ENCODE results near the gene BCL11B. TPM values are rescaled to one million over a fixed set of nuclear protein-coding genes. Genes with fewer than 3 reads are reported as not detected.
"Not testable (repeated sequence)": the region's sequence is repeated elsewhere in the genome, so short reads cannot be mapped to it uniquely, and the experiment has no call there.

Gene BCL11B
- total RNA-seq, 1 experiment from 2014 or later = not detected

DNA sequence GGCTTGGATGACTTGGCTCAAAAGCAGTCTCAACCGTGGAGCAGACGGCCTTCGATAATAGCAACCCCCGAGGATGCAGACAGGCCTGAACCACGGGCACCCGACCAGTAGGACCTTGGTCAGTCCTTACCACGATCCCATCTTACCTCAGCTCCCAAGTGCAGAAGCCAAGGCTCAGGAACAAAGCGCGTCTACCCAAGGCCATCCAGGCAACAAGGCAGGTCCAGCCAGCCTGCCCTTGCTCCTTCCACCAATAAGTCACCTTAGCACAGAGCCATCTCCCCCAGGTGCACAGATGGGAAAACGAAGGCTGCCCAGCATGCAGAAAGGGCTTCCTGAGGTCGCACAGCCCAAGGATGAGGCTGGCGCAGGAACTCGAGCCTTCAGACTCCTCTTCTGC is 77.3 kb downstream of the BCL11B start:
- DNase-seq (ENCODE audit: low spot score) = no peak
- in situ Hi-C loops (cut with HindIII; ENCODE audit: low sequenced_read_pairs) = no loop called here

DNA sequence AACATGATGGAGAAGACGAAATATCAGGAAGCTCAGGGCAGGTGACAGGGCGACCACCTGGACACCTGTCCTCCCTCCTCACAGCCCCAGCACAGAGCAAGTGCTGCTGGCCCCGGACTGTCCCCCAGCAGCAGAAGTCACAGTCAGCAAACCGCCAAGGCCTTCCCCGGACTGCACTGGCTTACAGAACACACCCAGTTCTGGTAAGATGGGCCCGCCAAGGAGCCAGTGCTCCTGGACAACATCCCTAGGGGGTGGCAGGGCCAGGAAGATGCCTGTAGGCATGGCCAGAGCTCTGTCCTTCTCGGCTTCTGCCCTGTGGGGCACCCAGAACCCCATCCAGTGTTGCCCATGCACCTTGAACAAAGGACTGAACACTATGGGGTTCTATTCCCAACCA is 77.9 kb downstream of the BCL11B start:
- in situ Hi-C loops (cut with HindIII; ENCODE audit: low sequenced_read_pairs) = no loop called here

DNA sequence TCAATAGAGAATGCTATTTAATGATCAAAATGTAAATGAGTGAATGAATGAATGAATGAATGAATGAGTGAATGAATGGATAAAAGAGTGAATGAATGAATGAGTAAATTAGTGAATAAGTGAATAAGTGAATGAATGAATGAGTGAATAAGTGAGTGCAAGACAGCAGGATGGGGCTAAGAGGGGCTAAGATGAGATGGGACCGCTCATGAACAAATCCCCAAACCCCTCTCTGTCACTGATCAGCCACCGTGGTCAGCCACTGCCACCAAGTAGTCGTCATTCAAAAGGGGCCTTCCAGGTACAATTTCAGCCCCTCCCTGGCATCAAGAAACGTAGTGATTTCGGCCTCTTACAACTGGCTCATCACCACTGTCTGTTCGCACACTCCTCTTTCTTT is 79.2 kb downstream of the BCL11B start:
- no peak for DNase-seq (ENCODE audit: low spot score)
- in situ Hi-C loops (cut with HindIII; ENCODE audit: low sequenced_read_pairs) = no loop called here

More for the DNA sequence above, 77.9 kb downstream of the BCL11B start:
- no peak for DNase-seq (ENCODE audit: low spot score)

DNA sequence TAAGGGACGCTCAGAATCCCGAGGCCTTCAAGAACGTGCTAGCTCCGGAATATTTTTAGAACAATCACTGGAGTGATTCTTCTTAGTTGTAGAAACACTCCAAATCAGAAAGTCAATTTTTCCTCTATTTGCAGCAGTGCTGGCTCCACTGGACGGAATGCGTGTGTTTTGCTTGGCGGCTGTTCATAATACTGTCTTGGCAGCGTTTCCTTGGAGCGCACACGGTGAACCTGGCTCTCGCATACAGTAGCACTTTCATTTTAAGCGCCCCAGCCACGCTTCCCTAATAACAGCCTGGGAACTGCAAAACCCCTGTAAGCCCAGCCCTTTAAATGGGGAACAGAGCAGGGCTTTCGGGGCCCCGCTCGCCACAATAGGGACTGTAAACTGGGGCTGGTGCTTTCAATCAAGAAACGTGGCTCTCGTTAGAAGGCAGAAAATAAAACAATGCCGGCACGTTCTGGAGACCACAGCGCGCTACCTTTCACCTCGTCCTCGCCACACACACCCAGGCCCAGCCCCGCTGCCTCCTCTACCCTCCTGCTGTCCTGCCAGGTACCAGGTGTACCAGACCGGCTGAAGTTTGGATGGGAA is 79.9 kb downstream of the BCL11B start:
- in situ Hi-C loops (cut with HindIII; ENCODE audit: low sequenced_read_pairs) = no loop called here
- DNase-seq (ENCODE audit: low spot score) = peak; percentile 88

DNA sequence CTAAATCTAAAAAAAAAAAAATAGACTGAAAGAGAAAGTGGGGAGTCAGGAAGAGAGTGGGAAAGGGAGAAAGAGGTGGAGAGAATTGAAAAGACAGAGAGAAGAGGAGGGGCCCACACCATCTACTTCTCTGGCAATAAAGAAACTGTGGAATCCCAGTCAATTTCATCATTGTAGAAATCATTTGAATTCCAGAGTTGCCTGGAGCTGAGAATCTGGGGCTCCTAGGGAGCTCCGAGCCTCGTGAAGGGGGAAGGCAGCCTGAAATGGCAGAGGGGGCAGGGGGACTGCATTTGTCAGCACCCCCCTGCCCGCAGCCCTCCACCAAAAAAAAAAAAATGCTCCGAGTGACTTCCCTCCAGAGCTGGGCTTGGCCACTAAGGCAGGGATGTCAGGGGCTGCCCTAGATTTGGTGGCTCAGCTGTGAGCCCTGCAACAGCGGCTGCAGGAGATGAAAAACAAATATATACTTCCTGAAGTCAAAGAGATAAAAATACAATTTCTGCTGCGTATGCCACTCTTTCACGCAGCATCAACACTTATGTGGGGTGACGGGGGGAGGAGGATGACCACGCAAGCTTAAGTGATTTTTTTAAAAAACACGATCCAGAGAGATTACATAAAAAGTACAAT is 80.5 kb downstream of the BCL11B start:
- in situ Hi-C loops (cut with HindIII; ENCODE audit: low sequenced_read_pairs) = no loop called here
- DNase-seq (ENCODE audit: low spot score) = peak; percentile 48

DNA sequence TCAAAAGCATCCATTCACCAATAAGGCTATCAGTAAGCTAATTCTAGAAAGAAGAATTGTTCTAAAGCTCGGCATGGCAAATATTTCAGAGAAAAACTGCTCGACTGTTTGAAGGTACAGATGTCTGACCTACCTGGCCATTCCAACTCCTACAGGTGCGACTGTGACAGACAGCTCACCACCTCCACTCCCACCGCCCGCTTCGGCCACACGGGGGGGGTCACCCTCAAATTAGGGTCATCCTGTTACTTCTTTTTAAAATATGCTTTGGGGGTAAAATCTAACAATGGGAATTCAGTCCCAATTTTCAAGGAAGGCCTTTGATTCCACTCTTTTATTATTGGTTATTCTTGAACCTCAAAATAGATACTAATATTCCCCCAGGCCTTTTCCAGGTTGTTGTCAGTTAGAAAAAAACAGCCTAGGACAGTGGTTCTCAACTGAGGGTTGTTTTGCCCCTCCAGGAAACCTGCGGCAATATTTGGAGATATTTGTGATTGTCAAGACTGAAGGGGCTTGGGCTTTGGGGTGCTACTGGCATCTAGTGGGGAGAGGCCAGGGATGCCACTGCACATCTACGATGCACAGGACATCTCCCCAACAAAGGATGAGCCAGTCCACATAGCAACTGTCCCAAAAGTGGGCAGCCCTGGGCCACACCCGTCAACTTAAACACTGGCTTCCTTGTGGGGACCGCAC is 81.2 kb downstream of the BCL11B start:
- DNase-seq (ENCODE audit: low spot score) = no peak
- in situ Hi-C loops (cut with HindIII; ENCODE audit: low sequenced_read_pairs) = no loop called here

DNA sequence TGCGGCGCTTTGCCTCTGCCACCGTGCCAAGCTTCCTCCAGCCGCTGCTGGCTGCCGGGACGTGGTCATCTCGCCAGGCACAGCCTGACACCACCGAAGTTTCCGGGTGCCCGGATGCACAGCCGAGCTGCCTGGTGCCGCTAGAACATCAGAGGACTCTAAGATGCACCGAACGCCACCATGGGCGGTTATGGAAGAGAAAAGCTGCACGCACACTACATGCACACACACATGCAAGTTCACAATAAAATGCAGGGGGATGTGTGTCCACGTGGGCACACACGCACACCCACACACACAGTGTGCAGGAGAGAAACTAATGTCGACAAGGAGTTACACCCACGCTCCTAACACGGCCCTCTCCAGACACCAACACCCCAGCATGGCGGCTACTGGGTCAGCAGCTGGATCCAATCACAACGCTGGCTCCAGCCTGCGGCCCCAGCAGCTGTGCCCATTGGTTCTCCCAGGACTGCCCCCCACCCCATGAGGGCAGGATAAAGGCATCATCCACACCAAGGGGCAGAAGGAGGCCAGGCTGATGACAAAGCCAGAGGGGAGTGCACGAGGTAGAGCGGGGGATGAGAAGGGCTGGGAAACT is 82.7 kb downstream of the BCL11B start:
- peak; percentile 39 for DNase-seq (ENCODE audit: low spot score)
- in situ Hi-C loops (cut with HindIII; ENCODE audit: low sequenced_read_pairs) = no loop called here

DNA sequence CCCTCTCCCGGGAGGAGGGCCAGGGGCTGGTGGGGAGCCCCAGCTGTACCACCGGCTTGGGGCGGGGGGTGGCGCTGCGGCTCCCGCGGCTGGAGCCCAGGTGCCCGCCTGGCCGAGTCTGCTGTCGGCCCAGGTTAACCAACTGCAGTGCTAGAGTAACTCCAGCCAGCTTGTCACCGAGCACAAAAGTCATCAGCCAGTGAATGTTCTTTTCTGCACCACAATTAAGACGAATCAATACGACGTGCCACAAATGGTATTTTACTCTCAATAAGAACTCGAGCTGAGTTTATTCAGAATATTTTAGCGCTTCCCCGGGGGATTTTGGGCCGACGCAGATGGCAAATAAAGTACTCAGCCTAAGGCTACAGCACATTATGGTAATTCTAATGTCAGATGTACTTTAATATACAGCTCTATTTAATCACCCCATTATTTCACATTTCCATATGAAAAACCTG is 83.2 kb downstream of the BCL11B start:
- in situ Hi-C loops (cut with HindIII; ENCODE audit: low sequenced_read_pairs) = no loop called here
- DNase-seq (ENCODE audit: low spot score) = peak; percentile 45

DNA sequence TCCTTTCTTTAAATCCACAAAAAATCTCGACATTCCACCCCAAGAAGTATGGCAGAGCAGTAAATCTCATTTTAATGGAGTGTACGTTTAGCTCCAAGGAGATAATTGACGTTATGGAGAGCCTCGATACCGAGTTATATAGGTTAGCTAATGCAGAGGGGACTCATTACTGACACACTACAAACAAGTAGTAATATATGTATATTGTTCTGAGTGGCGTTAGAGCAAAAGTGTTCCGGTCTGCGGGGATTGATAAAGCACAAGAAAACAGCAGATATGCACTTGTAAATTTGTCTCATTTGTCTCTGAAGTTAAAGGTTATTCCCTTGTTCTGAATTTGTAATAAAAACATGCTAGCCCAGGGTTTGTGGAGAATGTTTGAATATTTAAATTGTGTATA is 84.1 kb downstream of the BCL11B start:
- in situ Hi-C loops (cut with HindIII; ENCODE audit: low sequenced_read_pairs) = no loop called here
- DNase-seq (ENCODE audit: low spot score) = no peak

DNA sequence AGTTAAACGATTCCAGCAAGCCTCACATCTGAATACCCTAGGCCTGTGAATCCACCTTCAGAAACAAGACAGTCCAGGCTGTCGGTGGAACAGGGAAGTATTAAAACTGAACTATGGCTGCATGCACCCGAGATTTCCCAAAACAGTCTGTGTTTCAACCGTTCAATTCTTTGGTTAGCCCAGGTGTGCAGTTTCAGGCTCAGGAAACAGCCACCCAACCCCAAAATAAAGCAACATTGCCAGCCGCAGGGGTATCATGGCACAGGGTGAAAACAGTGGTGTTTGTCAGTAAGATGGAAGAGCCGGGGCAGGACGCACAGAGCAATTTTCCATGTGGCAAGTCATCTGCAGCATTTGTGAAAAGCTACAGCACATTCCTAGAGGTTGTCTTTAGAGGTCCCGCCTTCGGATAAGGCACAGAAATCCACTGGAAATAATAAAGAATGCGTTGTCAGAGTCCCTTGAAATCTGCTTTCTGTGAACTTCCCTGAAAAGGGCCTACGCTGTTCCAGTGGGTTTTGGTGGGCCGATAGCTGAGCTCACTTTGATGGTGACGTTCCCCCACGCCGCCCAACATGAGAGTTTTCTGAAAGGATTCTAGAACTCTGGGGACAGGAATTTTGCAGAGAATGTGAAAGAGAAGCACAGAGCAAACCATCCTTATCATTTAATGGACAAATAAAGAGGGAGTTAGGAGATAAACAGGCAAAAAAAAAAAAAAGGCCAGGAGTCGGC is 84.9 kb downstream of the BCL11B start:
- DNase-seq (ENCODE audit: low spot score) = no peak
- in situ Hi-C loops (cut with HindIII; ENCODE audit: low sequenced_read_pairs) = no loop called here

DNA sequence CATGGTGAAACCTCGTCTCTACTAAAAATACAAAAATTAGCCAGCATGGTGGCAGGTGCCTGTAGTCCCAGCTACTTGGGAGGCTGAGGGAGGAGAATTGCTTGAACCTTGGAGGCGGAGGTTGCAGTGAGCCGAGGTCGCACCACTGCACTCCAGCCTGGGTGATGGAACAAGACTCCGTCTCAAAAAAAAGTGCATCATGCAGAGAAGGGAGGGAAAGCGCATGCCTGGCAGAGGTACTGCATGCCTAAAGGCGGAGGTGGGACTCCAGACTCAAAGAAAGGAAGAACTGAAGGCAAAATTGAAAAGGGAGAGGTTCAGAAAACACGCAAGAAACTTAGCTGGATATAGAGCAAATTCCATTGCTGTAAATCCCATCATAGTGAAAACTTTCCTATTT is 85.7 kb downstream of the BCL11B start:
- DNase-seq (ENCODE audit: low spot score); in situ Hi-C loops (cut with HindIII; ENCODE audit: low sequenced_read_pairs): not testable (repeated sequence)

DNA sequence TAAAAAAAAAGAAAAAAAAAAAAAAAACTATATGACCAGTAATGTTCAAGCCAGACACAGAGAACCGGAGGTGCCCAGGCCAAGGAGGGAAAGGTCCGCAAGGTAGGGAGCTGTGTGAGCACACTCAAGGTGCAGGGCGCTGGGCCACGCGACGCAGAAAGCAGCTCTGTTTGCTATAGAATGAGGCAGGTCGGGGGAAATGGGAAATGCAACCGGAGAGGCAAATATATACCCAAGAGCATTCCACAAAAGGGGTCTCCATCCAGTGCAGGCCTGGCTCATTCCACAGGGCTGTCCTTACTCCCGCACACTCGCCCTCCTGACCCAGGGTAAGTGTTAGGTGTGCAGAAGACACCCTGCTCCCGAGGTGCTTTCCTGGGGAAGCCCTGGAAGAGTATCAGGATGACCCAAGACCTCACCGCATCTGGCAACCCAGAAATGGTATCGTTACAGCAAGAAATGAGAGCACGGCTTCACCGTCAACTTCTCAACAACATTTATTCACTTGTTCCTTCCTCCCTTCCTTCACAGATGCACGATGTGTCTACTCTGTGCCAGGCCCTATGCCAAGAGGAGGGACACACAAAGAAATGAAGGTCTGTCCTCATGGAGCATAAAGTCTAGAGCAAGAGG is 86.4 kb downstream of the BCL11B start:
- DNase-seq (ENCODE audit: low spot score) = no peak
- in situ Hi-C loops (cut with HindIII; ENCODE audit: low sequenced_read_pairs) = no loop called here

DNA sequence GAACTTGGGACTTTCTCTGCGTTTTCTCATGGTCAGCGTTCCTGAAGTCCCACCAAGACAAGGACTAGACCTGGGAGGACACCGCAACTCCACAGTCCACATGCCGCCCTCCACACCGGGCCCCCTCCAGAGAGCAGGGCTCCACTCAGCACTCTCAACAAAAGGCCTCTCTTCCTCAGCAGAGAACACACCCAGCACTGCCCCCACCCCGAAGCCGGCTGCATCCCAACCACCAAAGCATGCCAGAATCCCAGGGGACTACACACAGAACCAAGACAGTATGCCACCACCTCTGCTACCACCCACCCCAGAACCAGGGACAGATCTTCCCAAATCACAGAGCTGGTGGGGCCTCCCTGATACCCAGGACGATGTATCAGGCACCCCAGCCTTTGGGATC is 88.3 kb downstream of the BCL11B start:
- DNase-seq (ENCODE audit: low spot score) = no peak
- in situ Hi-C loops (cut with HindIII; ENCODE audit: low sequenced_read_pairs) = no loop called here

DNA sequence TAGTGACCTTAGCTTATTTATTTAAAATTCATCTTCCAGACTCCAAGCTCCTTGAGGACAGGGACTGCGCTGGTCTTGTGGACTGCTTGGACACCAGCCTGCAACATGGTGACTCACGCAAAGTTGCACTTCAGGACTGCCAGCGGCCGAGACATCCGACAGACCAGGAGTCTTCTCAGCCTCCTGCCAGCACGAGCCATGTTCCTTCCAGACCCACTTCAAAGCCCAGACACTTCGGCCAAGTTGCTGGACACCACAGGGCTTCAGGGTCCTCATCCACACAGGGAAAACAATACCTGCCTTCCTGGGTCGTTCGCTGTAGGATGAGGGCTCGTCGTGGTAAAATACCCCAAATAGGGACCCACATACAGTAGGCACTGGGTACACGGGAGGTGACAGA is 88.7 kb downstream of the BCL11B start:
- no peak for DNase-seq (ENCODE audit: low spot score)
- in situ Hi-C loops (cut with HindIII; ENCODE audit: low sequenced_read_pairs) = no loop called here

DNA sequence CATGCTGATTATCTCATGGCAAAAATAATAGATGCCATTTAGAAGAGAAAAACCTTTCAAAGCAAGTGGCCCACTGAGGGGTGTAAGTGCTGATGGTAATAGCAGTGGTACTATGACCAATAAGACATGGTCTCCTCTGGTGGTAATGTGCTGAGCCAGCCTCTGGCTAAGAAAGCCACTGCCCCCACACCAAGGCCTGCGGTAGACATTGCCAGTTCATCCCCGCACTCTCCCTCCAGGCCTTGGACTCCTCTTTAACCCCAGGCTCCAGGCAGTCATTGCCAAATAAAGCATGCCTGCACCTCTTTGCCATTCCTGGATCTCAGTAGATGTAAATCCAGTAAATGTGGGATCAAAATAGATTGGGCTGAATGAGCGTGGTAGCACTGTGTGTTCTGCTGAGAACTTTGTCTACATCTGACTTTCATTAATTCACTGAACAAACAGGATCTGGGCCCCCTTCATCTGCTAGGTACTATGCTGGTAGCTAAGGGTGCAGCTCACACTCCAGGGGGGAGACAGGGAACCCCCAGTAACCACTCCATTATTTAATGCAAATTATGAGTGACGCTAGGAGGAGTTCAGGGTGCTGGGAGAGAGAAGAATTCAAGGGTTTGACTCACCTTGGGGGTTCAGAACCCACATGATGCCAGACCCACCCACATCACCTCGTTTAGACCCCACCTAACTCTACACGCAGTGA is 89.3 kb downstream of the BCL11B start:
- in situ Hi-C loops (cut with HindIII; ENCODE audit: low sequenced_read_pairs) = no loop called here
- DNase-seq (ENCODE audit: low spot score) = no peak

DNA sequence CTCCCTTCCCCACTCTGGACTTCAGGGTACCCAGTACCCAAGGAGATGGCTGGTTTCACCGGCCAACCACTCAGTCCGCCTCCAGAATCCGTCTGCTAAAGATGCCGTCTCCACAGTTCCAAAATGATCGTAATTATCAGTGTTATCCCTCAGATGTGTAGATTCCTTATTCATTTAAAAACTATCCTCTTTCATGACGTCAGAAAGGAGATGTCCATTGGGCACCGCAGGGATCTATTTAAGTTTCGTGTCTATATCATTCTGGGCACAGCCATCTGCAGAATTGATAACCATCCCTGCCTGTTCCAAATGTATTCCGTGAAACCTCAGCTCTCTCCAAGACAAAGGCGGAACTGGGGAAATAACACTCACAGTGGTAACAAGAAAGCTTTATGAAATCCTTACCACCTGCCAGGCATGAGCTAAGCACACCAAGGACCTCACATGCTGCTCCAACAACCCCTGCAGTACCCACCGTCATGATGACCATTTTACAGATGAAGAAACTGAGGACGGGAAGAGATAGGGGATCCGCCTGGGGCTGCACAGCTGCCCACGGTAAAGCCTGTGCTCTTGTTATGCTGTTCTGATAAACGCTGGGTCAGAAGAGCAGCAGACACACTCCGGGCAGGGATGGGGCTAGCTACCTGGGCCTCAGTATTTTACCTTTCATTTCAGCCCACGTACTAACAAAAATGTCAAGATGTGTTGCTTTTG is 90.0 kb downstream of the BCL11B start:
- in situ Hi-C loops (cut with HindIII; ENCODE audit: low sequenced_read_pairs) = no loop called here
- no peak for DNase-seq (ENCODE audit: low spot score)

DNA sequence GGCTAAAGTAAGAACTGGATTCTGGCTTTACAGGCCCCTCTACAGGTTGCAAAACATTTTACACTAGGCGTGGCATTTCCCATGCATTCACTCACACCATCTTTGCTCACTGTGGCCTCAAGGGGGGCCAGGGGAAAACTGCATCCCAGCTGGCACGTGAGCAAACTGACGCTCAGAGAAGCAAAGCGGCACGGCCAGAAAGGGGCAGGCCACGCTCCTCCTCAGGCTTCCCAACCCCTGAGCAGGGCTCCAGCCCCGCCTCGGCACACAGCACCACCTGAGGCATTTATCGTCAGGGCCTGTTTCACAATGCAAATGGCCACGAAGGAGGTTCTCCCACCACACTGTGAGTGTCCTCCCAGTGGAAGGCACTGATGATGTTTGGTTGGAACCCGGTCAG is 90.8 kb downstream of the BCL11B start:
- no peak for DNase-seq (ENCODE audit: low spot score)
- in situ Hi-C loops (cut with HindIII; ENCODE audit: low sequenced_read_pairs) = no loop called here

DNA sequence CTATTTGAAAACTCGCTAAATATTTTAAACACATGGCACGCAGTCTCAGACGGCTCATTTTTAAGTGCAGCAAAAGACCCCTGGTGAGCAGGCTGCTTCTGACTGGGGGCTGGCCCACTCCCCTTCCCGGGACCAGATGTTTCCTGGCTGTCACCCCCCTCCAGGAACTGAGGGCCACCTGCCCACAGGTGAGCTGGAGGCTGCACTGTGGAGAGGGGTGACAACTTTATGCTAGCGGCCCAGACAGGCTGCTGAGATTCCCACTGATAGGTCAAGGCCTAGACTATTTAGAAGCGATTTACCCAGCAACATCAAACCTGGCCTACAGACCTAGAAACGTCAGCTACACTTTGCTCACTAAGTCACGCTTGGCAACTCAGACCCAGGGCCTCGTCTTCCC is 92.1 kb downstream of the BCL11B start:
- DNase-seq (ENCODE audit: low spot score) = no peak
- in situ Hi-C loops (cut with HindIII; ENCODE audit: low sequenced_read_pairs) = no loop called here
